Activated CD4-positive, alpha-beta T cell treated with anti-CD3 and anti-CD28 coated beads, Interleukin-2, Interleukin-6, amounts not matched to agents 100 ng/mL and 50 ng/mL, durations not matched to agents 16 hours and 8 hours (primary cell): ENCODE measurements around the gene UBAP1L.
A peak's percentile ranks its signal among the peaks of the same experiment; 100 is the strongest.
"Not testable (repeated sequence)": the region's sequence is repeated elsewhere in the genome, so short reads cannot be mapped to it uniquely, and the experiment has no call there.

ENCODE experiments used
- DNase-seq: peaks from one replicate; pipeline ENCODE4 v3.0.0-alpha.2; 2020

UBAP1L gene

DNA sequence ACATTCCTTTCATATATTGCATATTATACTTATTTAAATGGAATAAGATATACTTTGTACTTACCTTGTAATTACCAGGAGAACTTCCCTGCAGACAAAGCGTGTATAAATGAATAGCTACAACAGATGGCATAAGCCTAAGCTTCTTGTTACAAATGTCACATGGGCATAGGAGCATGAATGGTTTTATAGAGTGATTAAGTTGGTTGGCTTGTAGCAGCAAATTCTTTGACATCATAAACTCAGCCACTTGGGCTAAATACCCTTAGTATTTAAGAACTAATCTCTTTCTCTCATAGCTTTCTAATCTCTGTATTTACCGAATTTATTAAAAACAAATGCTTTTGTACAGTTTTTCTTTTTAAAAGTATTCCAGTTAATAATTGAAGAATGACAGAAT is at the start of gene UBAP1L:
TSS of gene UBAP1L (minus strand) at position 115 of the 400 bp plus-strand sequence. CDS start 8,985 bp downstream, outside the sequence.
- DNase-seq: no peak

DNA sequence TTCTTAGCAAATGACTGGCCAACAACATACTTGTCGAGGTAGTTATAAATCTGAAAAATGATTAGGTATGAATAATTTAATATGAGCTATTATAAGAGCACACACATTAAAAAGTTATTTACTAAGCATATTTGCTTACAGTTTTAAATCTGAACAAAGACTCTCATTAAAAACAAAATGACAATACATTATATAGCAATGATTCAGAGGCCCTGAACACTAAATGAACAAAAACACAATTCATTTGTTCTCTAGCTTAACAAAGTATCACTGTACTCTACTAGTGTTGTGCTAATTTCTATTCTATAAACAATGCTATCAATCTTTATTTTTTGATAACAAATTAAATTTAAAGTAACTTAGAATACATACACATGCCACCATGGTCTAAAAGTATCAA is 49.1 kb upstream of the UBAP1L start:
- no peak for DNase-seq

DNA sequence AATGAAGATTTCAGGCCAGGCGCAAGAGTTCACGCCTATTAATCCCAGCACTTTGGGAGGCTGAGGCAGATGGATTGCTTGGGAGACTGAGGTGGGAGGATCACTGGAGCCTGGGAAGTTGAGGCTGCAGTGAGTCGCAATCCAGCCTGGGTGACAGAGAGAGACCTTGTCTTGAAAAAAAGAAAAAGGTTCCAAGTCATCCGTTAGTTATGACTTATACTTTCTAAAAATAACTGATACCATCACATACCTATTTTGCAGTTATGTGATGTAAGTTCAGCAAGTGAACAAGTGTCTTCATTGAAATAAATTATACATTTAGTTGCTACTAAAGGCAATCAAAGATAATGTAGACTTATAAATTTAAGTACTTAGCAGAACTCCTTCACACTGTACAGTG is 48.0 kb upstream of the UBAP1L start:
- no peak for DNase-seq

DNA sequence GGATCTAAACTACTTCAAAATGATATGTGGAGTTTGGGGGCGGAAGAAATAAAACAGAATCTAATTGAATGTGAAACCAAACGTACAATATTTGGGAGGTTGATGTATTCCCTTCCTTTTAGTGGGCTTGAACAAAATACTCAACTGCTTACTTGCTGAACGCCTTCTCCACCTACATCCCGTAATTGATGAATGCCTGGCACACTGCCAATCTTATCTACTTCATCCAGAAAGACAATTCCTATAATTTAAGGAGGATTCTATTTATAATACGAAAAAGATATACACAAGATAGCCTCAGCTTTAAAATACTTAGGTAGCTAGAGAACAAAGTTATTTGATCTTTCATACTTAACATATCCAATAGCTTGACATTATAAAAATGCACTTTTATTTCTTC is 41.7 kb upstream of the UBAP1L start:
- no peak for DNase-seq

DNA sequence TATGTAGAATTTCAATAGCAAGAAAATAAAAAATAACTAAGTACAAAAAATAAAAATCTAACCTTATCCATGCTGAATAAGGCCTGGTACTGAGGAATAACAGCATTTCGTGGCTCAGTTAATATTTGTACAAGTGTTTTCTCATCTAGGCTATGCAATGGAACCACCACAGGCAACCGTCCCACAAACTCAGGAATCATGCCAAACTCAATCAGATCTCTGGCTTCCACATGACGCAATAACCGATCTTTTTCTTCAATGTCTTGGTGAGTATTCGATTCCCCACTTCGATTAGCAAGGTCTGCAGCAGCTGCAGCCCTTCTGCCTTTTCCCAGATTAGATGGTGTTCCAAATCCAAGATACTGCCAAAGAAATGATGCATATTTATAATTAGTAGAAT is 39.7 kb upstream of the UBAP1L start:
- no peak for DNase-seq

DNA sequence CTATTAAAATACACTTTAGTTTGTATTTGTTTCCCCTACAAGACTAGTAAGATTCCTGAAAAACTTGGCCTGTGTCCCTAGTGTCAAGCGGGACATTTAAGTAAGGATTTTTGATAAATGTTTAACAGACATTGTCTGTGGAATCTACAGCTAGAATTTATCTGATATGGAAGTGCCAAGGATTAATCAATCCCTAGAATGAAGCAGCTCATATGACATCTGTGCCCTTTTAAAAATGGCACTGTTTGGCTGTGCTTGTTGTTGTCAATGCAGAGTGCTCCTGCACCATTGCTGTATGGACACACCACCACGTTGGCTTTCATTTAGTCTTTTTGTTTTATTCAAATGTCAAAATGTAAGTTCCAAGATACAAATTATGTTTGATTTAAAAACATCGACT is 32.9 kb upstream of the UBAP1L start:
- DNase-seq: no peak

DNA sequence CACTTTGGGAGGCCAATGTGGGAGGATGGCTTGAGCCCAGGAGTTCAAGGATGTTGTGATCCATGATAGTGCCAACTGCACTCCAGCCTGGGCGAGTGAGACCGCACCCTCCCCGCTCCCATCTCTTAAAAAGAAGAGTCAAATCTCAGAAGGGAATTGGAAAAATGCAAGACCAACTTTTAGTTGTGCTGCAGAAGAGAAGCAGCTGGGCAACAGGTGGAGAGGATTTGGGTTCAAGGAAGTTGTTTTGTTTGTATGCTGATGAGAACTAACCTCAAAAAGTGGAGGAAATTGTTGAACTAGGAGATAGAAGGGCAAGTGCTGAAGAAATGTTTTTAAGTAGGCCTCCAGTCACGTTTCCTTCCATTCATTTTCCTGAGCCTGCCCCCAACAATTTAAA is 31.4 kb upstream of the UBAP1L start:
- DNase-seq: no peak

DNA sequence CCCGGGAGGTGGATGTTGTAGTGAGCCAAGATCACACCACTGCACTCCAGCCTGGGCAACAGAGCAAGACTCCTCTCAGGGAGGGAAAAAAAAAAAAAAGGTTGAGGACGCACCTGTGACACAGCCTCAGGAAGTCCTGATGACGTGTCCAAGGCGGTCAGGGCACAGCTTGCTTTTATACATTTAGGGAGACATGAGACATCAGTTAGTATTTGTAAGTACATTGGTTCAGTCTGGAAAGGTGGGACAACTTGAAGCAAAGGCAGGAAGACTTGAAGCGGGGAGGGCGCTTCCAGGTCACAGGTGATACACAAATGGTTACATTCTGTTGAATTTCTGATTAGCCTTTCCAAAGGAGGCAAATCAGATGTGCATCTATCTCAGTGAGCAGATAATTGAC is 23.6 kb upstream of the UBAP1L start:
- not testable (repeated sequence) for DNase-seq

DNA sequence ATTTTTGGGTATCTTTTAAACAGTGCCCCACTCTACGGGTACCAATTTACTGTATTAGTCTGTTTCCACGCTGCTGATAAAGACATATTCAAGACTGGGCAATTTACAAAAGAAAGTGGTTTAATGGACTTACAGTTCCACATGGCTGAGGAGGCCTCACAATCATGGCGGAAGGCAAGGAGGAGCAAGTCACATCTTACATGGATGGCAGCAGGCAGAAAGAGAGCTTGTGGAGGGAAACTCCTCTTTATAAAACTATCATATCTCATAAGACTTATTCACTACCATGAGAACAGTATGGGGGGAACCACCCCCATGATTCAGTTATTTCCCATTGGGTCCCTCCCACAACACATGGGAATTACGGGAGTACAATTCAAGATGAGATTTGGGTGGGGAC is 22.9 kb upstream of the UBAP1L start:
- not testable (repeated sequence) for DNase-seq

DNA sequence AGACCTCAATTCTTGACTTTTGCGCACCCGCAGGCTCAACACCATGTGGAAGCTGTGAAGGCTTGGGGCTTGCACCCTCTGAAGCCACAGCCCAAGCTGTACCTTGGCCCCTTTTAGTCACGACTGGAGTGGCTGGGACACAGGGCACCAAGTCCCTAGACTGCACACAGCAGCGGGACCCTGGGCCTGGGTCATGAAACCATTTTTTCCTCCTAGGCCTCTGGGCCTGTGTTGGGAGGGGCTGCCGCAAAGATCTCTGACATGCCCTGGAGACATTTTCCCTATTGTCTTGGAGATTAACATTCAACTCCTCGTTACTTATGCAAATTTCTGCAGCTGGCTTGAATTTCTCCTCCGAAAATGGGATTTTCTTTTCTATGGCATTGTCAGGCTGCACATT is 22.1 kb upstream of the UBAP1L start:
- not testable (repeated sequence) for DNase-seq

DNA sequence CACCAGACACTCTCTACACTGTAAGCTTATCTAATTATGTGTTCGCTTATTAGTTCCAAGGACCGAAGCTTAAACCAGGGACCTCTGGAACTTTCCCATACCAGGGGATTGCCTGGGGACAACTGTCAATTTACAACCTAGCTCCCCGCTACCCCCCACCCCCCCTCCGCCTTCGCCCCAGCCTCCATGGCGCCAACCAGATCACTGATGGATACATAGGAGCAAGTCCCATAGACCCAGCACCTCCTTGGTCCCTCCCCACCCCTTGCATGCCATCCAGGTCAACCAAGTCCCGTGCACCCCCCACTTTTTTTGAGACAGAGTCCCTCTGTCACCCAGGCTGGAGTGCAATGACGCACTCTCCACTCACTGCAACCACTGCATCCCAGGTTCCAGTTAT is 19.5 kb upstream of the UBAP1L start:
- no peak for DNase-seq

DNA sequence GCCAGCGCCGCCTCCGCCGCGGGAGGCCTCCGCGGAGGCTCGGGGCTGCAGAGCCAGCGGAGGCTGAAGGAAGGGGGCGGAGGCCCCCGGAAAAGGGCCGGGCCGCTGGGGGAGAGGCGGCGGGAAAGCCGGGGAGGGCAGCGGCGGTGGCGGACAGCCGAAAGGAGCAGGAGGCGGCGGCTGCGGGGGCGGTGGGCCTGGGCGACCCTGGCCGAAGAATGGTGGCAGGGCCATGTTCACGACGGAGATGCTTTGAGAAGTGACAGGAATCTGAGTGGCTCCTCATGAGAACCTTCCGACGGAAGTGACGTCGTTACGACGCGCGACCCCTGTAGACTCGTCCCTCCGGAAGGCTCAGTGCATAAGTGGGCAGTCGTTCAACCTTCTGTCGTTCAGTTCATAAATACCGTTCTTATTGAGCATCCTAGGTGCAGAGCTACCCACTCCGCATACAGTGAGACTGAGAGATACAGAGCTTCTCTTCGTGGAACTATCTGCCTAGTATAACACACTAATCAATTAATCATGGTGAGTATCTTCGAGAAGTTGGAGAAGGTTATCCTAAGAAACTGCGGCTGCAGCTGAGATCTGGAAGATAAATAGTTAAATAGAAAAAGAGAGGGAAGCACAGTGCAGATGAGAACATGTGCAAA is 18.7 kb upstream of the UBAP1L start, which contains the start of gene PDCD7:
TSS of gene PDCD7 (minus strand) at position 261 of the 653 bp plus-strand sequence. CDS start at position 234, 27 bp downstream.
- peak; percentile 93 for DNase-seq

DNA sequence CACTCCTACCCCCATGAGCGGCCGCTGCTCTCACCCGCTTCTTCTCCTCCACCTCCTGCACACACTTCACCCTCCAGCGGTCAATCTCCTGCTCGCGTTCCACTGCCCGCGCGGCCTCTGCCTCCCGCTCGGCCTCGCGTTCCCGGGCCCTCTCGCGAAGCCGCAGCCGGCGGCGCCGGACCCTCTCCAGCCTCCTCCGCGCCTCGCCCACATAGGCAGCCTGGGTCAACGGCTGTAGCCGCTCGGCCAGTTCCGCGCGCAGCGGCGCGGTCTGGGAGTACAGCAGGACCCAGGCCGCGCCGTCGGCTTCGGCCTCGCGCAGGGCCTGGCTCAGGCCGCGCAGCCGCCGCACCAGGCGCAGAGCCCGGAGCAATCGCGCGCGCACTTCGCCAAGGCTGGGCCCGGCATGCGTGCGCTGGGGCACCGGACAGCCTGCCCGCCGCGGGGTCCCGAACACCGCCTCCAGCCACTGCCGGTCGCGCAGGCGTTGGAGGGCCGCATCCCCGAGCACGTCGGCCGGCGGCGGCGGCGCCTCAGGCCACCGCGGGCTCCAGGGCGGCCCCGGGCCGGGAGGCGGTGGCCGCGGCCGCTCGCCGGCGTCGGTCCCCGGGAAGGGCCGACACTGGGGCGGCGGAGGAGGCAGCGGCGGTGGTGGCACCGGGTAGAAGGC is 18.0 kb upstream of the UBAP1L start:
- DNase-seq: peak; percentile 39

DNA sequence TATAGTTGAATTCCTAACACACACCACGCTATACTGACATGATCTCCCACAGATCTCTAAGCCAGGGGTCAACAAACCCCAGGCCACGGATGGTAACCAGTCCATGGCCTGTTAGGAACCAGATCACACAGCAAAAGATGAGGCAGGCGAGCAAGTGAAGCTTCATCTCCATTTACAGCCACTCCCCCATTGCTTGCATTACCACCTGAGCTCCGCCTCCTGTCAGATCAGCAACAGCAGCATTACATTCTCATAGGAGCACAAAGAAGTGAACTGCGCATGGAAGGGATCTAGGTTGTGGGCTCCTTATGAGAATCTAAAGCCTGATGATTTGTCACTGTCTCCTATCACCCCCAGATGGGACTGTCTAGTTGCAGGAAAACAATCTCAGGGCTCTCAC is 15.9 kb upstream of the UBAP1L start:
- no peak for DNase-seq

DNA sequence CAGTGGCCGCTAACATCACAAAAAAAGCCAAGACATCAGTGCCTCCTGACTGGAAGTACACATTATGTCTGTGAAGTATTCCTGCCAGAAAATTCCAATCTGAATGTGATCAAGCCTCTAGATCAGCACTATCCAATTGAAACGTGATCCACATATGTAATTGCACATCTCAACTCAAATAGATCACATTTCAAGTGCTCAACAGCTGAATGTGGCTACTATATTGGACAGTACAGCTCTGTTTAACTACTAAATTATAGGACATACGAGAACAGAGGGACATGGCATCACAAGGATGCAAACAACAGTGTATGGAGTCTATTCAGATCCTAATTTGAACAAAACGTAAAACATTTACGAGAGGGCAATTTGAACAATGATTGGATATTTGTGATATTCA is 542 bp upstream of the UBAP1L start:
- DNase-seq: no peak

DNA sequence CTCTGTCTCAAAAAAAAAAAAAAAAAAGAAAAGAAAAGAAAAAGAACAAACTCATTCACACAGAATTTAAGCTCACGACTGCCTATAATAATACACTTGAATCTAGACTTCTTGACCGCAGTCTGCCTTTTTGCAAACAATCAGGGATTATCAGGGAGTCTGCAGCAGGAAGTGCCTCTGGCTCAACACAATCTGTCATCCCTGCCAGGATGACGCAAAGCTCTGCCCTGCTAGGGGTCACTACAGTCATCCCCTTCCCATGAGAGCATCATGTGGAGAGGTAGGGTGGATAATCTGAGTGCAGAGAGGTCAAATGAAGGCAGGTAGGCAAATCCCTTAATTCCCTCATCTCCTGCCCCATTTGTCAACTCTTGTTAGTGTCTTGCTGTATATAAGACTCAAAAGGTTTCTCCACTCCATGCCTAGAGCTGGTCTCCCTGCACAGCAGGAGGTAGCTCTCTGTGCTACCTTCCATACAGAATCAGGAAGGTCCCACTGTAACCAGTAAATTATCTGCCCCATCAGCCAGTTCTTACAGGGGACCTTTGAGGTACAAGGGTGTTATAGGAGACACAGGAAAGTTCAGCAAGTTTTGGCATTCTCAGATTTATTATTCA is 4.2 kb downstream of the UBAP1L start:
- DNase-seq: no peak

DNA sequence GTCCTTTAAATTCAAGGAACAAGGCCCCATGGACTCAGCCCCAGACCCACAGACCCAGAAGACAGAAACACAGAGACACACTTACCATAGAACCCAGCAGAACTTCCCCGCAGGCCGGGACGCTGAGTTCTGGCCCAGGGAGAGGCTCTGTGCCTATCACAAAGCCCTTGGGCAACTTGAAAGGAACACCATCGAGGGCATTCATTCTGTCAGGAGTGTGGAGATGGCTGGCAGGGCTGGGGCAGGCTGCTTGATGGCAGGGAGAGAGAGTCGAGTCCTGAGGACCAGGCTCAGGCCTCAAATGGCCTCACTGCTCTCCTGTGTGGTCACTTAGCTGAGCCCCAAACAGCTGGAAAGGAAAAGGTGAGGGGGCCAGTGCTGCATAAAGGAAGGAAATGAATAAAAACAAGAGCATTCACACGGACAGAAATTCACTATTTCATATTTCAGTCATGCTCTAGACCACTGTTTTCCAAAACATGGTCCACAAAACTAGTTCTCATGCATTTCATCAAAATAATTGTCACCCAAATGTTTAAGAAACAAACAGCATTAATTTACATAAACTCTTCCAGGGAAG is 8.9 kb downstream of the UBAP1L start:
- peak; percentile 16 for DNase-seq

DNA sequence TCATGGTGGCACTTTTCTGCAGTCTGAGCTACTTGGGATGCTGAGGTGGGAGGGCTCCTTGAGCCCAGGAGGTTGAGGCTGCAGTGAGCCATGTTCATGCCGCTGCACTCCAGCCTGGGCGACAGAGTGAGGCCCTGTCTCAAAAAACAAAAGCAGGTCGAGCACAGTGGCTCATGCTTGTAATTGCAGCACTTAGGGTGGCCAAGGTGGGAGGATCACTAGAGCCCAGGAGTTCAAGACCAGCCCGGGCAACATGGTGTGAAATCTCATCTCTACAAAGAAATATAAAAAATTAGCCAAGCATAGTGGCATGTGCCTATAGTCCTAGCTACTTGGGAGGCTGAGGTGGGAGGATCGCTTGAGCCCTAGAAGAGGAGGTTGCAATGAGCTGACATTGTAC is 10.0 kb downstream of the UBAP1L start:
- no peak for DNase-seq

DNA sequence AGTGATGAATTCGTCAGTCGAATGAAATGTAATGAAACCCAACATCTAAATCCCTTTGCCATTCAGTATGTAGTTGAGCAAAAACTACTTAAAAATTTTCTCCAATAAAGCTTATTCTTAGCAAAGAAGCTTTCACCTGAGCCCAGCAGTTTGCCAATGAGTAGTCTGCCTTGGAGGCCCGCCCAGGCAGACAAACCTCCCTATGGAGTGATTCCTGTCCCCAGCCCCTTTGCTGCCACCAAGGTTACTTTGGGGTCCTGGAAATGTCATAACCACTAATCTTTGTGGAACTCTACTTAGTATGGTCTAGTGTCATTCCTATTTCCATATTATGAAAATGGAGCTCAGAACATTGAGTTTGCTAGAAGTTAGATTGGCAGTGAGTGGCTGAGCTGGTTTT is 12.1 kb downstream of the UBAP1L start:
- DNase-seq: no peak

DNA sequence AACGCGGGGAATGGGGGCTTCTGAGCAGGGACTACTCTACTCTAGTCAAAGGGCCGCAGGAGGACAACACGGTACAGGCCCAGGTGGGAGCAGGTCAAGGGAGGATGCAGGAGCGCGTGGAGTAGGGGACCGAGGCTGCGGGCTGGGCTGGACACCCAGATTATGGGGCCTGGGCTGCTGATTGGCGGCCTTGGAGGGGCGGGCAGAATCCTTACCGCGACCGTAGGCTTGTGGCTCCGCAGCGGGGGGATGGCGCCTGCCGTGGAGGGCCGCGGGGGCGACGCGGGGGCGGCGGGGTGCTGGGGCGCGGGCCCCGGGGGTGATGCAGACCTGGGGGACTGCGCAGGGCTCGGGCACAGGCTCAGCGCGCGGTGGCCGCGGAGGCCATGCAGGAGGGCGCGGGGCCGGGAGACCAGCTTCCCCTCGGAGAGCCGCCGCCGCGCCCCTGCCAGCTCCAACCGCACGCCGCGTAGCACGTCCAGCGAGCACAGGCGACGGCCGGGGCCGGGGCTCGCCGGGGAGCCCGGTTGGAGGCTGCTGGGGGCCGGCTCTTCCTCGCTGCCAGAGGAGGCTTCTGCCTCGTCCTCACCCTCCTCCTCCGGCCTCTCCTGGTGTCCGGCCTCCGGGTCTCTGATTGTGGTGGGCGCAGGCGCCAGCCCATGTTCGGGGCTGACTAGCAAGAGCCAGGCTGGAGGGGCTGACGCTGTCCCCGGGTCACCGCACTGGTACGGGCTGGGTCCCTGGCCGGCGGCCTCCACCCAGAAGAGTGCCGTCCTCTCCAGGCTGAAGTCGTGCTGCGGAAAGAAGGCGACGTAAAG is 12.9 kb downstream of the UBAP1L start:
- DNase-seq: no peak

DNA sequence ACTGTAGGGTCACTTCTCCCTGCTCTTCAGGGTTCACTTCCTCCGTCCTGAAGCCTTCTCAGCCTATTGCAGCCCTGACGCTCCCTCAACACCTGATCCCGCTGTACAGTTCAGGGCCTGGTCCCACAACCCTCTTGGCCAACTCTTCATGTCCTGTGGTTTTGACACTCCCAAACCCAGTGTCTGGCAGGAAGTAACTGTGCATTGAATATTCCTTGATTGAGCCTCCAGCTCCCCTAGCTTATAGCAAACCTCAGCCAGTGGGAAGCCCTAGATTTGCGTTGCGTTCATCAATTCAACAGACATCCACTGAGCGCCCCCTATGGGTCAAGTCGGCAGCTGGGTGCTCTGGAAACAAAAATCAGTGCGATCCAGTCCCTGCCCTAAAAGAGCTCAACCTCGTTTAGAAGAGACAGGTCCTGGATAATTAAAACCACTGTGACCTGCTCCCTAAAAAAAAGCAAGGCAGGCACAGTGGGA is 13.5 kb downstream of the UBAP1L start:
- peak; percentile 61 for DNase-seq

DNA sequence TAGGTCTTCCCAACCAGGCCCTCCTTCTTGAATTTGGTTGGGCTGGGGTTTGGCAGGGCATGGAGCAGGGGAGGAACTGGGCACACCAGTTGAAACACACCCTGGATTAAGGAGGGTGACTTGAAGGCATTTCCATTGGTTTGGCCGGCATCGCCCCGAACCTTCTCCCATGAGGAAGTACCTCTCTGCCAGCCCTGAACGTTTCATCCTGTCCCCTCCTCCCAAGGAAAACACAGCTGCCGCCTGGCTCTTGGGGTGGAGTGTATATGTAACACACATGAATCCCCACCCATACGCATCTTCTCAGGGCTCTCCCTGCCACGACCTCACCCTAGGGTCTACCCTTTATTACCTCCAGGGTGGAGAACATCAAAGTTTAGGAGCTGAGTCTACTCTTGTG is 14.6 kb downstream of the UBAP1L start:
- DNase-seq: no peak

DNA sequence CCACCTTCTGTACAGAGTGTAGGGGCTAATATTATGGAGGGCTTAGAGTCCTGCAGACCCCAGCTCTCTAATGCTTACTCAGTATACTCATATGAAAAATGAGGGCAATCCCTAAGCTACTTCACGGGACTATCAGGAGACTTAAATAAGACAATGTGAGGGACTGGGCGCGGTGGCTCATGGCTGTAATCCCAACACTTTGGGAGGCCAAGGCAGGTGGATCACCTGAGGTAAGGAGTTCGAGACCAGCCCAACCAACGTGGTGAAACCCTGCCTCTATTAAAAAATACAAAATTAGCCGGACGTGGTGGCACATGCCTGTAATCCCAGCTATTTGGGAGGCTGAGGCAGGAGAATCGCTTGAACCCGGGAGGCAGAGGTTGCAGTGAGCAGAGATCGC is 15.2 kb downstream of the UBAP1L start:
- not testable (repeated sequence) for DNase-seq
